NCI-H1092 (cell line): ENCODE results near the gene MRPL36.
"Not testable (repeated sequence)": the region's sequence is repeated elsewhere in the genome, so short reads cannot be mapped to it uniquely, and the experiment has no call there.

ENCODE experiments used
- DNase-seq: peaks from one replicate; lab custom pipeline; 2025; lab: John Stamatoyannopoulos, UW

MRPL36 gene

DNA sequence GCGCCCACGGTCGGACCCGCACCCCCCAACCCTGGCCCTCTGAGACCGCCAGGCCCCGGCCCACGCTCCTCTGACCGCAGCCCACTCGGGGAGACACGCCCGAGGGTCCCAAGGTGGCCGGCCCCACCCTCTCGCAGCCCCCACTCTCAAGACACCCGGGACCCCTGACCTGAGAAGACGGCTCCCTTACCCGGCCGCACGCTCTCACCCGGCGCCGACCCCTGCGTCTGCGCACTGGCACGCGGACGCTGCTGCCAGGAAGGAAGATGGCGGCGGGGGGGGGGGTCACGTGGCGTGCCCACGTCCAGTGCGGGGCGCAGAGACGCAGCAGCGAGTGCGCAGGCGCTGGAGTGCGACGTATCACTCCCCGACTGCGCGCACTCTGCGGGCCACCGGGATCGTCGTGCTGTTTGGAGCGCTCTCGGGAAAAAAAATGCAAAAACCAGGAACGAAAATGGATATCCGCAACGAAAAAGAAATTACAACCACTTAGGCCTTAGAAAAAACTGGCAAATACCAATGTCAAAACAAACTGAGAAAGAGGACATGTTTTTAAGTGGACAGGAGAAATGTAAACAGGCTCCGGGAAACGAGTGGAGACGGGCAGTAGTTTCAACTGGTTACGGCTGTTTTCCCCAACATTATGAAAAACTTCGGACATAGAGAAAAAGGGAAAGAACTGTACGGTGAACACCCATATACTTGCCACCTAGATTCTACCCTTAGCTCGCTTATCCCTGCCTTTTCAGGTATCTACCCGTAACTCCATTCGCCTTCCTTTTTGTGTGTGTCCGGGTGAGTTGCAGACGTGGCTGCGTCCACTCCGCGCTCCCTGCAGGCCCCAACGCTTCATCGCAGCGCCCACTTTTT, at the start of gene MRPL36:
MRPL36 (minus strand) TSS at position 236 of the 870 bp plus-strand sequence. CDS start 902 bp downstream, outside the sequence.
- peak; percentile 93 for DNase-seq

DNA sequence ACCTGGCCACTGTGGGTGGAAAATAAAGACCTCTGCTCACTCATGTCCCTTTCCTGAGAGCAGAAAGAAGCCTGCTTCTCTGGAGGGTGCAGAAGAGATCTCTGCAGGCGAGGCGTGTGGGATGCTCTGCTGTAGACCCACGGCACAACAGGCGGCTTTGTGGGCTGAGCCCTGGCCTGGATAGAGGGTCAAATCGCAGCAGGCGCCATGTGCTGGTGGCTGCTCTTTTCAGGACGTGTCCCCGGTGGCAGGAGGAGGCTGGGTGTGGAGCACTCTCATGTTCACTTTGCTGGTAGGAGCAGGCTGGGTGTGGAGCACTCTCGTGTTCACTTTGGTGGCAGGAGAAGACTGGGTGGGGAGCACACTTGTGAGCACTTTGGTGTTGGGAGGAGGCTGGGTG, 48.0 kb upstream of the MRPL36 start:
- DNase-seq = no peak

DNA sequence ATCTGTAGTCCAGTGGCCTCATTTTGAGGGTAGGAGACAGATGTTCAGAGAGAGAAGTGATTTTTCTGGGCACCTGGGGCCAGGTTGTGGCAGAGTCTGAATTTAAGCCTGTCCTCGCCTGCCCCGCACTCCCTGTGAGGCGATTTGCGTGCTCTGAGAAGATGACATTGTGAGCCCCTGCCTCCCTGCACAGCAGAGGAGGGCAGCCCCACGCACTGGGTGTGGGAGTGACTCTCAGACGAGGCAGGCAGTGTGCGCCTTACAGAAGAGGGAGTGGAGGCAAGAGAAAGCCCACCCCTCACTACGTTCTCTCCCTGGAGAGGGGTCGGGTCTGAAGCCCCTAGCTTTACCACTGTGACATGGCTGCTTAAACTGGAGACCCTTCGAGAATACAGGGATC, 47.4 kb upstream of the MRPL36 start:
- no peak for DNase-seq

DNA sequence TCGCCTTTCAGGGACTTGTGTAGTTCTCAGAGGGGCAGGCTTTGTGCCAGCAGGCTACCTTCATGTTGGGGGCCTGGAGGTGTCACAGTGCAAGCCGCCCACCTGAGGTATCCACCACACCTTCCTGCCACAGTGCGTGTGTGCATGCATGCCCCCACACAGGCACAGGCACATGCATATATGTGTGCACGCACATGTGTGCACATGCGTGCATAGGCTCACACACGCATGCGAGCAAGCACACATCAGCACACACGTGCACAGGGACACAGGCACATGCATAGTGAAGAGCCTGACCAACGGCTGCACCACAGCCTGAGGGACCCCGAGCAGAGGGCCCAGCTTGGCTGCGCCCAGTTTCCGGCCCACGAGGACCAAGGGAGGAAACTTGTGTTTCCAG, 46.9 kb upstream of the MRPL36 start:
- no peak for DNase-seq

DNA sequence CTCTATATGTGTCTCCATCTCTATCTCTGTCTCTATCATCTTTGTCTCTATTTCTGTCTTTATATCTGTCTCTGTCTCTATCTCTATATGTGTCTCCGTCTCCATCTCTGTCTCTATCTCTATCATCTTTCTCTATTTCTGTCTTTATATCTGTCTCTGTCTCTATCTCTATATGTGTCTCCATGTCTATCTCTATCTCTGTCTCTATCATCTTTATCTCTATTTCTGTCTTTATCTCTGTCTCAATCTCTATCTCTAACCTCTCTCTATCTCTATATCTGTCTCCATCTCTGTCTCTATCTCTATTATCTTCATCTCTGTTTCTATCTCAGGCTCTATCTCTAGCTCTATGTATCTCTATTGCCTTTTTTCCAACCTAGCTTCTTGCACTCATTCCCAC, 46.1 kb upstream of the MRPL36 start:
- no peak for DNase-seq

DNA sequence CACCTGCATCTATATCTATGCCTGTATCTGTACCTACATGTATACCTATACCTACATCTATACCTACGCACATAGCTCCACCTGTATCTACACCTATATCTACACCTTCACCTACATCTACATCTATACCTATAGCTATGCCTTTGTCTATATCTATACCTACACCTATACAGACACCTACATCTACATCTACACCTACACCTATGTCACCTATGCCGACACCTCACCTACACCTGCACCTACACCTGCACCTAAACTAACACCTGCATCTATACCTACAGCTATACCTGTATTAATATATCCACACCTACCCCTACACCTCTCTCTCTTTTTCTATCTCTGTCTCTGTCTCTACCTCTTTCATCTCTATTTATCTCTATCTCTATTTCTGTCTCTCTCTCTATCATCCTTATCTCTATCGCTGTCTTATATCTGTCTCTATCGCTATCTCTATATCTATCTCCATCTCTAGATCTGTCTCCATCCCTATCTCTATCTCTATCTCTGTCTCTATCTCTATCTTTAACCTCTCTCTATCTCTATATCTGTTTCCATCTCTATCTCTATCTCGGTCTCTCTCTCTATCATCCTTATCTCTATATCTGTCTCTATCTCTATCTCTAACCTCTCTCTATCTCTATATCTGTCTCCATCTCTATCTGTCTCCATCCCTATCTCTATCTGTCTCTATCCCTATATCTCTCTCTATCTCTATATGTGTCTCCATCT, 45.2 kb upstream of the MRPL36 start:
- no peak for DNase-seq

DNA sequence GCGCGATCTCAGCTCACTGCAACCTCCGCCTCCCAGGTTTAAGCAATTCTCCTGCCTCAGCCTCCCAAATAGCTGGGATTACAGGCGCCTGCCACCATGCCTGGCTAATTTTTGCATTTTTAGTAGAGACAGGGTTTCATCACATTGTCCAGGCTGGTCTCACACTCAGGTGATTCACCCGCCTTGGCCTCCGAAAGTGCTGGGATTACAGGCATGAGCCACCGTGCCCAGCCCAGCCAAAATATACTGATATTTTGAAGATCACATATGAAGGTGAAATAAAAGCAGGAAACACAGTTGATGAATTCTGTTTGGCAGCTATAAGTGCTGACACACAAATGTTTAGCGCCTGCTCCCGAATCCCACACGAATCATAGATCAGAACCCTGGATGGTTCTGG, 44.1 kb upstream of the MRPL36 start:
- DNase-seq = not testable (repeated sequence)

DNA sequence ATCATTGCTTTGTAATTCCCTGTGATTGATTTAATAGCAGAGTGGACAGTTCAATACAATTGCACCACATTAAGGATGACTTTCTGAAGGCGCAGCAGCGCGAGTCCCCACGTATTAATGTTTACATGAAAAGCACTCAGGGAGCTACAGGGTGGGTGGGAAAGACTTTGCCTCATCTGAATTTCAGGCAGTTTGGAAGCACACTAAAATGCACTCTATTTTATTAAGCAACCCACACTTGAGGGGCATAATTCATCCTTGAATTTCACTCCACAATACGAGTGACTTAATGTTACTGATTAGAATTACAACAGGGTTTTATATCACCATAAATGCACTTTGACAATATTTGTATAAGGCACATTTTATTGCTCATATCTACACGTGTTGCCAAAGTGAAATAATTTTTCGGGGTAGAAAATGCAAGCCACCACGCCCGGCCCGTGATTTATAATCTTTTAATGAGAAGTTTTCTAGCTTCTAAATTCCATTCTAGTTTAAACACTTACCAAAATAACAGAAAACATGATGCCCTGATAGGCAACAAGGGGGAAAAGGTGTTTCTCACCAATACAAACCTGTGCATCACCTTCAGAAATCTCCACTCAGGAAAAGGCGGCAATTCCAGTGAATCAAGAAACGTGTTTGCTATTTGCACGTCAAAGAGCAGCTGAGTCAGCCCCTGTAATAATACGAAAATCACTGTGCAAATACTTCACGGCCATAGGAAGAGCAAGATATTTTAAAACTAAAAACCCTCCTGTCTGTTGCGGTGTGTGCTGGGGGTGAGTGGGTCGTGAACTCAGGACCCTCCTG, 42.6 kb upstream of the MRPL36 start:
- no peak for DNase-seq

DNA sequence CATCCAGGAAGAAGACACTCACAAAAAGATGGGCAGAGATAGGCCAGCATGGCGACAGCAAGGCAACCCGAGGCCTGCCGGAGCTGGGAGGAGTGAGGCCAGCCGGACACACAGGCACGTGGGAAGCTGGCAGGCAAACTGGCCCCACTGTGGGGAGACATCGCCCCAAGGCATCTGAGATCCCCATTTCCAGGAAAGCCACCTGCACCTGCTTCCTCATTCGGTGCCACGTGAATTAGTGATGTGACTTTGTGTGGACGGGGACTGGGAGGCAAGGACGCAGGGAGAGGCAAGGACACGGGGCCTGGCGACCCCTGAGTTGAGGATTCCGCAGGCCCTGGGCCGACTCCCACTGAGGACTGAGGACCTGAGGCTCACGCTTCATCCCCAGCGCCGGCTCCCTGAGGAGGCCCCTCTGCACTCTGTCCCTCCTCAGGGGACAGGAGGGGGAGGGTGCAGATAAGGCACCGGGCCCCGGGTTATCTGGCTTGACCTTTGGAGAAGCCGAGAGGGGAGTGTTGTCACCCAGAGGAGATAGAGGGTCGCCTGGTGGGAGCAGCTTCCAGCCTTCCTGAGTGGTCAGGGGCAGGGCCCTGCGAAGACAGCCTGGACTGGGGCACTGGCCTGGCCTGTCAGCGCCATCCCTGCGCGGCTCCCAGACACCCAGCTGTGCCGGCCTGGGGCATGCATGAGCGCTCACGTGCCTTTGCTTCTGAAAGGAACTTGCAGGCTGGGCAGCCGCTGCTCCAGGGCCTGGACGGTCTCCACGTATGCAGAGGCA, 41.3 kb upstream of the MRPL36 start:
- no peak for DNase-seq

DNA sequence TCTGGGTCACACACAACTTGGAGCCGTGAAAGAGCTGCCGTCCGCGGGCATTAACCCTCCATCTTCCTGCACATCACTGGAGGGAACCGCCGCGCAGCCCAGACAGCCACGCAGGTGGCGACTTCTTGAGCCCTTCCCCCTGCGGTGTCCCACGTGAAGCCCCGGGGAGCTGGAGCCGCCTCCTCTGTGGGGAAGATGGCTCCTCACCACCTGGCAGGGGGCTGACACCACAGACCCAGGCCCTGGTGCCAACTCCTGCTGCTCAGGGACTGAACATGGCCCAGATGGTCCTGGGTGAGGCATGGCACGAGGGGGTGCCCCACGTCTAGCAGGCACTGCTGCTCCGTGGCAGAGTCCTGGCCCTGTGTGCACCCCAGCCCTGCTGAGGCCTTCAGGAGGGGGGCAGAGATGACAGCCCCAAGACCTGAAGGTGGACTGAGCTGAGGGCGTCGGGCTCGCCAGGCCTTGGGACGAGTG, 40.5 kb upstream of the MRPL36 start:
- no peak for DNase-seq

DNA sequence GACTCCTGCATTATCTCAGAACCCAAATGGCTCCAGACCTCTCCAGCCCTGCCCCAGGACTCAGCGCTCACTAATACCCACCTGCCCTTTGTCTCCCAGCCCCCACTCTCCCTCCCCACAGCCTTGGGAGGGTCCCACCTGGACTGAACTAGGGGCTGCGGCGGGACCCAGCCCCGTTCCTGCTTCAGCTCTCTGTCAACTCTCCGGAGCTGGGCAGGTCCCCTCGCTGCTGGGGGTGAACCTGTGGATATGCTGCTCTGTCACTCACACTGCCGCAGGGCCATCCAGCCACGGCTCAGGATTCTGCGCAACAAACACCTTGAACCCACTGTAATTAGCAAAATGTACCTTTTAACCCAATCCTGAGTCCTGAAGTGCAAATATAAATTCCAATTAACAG, 38.4 kb upstream of the MRPL36 start:
- no peak for DNase-seq

DNA sequence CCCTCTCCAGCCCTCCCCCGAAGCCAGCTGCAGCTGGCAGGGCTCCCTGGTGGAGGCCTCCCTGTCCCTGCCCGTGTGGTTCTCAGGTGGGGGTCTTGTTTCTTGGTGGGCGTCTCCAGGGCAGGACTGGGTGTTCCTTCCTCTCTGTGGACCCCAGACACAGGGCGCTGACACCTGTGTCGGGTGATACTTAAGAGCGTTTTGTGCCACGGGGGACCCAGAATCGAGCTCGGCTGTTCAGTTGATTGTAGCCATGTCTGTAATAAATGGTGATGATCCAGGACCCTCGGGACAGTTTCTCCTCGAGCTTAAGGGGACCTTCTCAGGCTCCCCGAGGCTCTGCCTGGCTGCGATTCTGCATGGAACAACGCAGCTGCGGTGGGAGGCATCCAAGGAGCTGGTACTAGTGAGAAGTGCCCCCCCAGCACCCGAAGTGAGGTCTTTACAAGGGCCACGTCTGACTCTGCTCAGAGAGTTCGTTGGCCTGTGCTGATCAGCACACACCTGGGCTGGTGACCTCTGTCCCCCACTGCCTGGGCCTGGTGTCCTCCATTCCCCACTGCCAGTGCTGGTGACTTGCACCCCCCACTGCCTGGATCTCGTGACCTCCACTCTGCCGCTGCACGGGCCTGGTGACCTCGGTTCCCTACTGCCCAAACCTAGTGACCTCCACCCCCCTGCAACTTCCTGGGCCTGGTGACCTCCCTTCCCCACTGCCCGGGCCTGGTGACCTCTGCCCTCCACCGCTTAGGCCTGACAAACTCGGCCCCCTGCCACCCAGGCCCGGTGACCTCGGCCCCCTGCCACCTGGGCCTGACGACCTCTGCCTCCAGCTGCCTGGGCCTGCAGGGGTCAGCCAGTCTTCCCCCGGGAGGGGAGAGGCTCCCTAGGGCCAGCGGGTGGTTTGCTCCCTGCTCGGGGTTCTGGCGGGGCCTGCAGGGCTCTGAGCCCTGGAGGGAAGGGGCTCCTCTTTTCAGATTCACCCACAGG, 37.5 kb upstream of the MRPL36 start:
- no peak for DNase-seq

DNA sequence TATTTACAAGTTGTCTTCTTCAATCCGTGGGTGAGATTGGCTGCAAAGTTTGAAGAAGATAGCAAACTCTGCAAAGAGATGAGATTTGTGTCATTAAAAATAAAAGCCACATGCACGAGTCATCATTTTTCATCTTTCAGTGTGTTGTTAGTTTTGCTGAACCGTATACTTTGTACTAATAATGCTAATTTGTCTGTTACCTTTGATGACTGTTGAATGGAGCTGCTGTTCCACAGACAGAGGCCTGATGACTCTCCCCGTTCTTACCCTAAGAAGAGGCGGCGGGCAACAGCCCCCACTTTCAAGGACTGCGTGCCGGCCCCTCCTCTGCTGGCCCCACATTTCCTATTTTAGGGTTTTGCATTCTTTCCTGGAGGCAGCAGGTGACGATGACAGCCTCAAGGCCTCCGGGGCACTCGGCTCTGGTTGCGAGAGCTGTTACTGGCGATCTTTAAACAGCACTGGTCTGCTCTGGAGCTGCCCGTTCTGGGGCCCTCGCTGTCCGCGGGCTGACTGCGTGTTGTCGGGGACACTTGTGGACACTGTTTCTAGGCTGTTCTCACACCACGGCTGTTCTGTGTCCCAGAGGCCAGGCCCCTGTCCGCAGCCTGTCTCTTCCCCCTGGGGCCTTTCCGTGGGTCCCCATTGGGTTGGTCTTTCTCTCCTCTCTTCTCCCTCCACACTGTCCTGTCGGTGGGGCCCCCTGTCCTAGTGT, 36.7 kb upstream of the MRPL36 start:
- no peak for DNase-seq

DNA sequence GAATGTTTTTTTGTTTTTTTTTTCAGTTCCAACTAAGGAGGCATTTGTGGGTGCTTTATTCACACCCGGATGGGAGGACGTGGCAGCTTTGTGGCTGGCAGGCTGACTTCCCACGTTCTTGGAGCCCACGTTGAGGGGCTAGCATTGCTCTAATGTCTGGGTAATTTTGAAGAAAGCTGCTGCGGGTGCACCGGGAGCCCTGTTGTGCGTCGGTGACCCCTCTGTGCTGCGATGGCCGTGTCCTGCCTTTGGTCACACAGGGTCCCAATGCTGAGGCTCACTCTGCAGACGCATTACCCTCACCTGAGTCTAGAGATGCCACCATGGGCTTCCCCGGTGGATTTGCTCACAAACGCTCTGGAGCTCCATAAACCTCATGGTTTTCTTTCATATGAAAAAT, 35.8 kb upstream of the MRPL36 start:
- no peak for DNase-seq

DNA sequence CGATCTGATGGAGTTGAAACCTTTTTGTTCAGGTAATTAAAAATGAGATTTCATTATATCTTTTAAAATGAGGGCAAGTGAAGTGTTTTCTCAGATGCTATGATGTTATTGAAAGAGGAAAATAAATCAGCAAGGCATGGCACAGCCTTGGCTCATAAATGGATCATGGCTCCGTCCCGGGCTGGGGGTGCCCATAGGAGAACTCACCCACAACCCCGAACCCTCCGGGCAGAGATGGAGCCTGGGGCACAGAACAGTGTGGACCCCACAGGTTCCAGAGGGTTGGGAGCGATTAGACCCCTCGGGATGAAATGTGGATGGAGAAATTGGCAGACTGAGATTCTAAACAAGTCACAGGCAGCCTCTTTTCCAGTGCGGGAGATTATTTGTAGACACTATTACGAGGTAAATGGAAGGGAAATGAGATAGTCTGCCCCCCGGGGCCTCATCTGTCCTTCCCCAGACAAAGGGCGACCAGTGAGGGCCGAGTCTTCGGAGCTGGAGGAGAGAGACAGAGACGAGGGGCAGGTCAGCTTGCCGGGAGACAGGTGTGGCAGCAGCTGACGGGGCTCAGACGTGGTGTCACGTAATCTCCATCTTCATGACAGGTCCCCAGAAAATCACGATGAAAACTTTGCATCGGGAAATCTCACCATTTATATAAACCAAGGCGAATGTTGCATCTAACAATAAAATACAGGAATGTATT, 35.2 kb upstream of the MRPL36 start:
- DNase-seq = no peak

DNA sequence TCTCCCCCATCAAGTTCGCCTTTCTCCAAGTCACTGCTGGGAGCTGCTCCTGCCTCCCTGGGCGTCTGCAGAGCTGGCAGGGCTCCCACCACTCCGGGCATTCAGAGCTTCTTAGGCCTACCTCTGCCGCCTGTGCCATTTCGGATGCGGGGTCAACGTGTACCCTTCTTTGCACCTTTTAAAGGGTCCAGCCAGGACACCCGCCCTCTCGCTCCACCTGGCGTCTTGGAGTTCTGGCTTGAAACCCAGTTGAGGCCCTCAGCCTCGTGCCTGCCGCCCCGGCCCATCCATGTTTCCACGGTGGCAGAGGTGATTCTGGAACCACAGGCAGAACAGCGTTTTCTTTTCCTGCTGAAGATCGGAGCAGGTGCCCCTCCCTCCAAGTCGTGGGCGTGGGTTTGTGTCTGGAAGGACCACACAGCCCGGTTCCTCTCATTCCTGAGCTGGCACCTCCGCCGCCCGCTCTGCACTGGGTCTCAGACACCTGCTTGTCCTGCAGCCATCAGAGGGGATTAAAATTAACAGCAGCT, 34.5 kb upstream of the MRPL36 start:
- DNase-seq = no peak

DNA sequence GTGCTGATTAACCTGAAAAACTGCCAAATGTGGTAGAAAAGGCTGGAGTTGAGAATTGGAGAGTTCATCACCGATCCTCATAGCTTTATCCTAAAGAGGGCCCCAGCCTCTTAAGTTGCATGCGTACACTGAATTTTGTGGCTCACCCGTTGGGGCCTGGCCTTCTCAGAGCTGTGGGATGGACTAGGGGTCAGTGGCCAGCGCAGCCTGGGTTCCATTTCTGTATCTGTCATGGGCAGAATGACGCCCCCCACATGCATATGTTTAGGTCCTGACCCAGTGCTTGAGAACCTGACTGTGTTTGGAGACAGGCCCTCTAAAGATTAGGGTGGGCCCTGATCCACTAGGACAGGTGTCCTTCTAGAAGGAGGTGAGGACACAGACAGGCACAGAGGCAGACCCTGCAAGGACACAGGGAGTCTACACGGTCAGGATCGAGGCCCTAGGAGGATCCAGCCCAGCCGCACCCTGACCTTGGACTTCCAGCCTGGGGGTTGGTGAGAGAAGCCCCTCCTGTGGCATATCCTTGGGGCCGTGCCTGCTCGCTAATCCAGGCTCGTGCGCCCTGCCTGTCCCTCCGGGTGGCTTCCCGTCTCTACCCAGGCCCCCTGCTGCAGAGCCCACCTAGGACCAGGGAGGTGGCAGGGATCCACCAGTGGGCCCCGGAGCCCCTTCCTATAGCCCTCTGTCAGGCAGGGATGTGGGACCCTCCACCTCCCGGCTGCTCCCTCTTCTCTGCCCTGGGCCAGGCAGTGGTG, 33.8 kb upstream of the MRPL36 start:
- DNase-seq = no peak
